HCT116 (cell line): ENCODE data around the gene RASGEF1C. TPM values are rescaled to one million over a fixed set of nuclear protein-coding genes. Genes with fewer than 3 reads are reported as not detected.

ENCODE experiments used
- ATAC-seq: fragments of 200-7000 bp; cut with Tn5 transposase; 2 replicates; pipeline ENCODE4 v1.9.1; 2020; ENCODE audit warnings: mild to moderate bottlenecking, moderate library complexity
- BruUV-seq: library from RNA; stranded (reverse); fragments of 400-500 nt; replicated peaks from 2 replicates; lab custom pipeline; 2021; lab: Mats Ljungman, UMichigan
- CTCF ChIA-PET: fragments of 300-600 bp; sonication (Branson Sonifier 250); formaldehyde crosslinking; loops from one replicate; lab custom pipeline; 2021; ENCODE audit warnings: antibody characterized with exemption; lab: Charles Lee
- POLR2A ChIA-PET: fragments of 300-600, 350-600 bp; sonication (Branson Sonifier 250); formaldehyde crosslinking; loops from one replicate; lab custom pipeline; 2021; ENCODE audit warnings: antibody characterized with exemption; lab: Charles Lee
- RAD21 ChIA-PET, 2 experiments: fragments of 300-600 bp; sonication (Branson Sonifier 250); formaldehyde crosslinking; loops; one replicate each; lab custom pipeline; 2023; ENCODE audit warnings: low total read pairs in 2 of 2; ENCODE audit not compliant: uncharacterized antibody in 2 of 2, unreplicated experiment in 2 of 2, low non-redundant PET in 1 of 2; lab: Charles Lee
- DNase-seq: peaks from one replicate; pipeline ENCODE4 v3.0.0-alpha.2; 2010; ENCODE audit warnings: low read depth, low spot score
- H2AFZ ChIP-seq: fragments of 200-600 bp; shearing (Covaris generic), sonication (generic); 2 replicates; pipeline ENCODE4 v1.6.1; 2017; ENCODE audit warnings: low read depth, mixed run types, mixed read lengths, antibody characterized with exemption, low read length; ENCODE audit not compliant: poor library complexity, severe bottlenecking
- H3K27ac ChIP-seq: 2 replicates; pipeline ENCODE4 v1.5.1; 2012; ENCODE audit warnings: low read depth, low read length
- H3K27me3 ChIP-seq: fragments of 200-600 bp; sonication (generic); 2 replicates; pipeline ENCODE4 v1.6.1; 2016; ENCODE audit warnings: mixed run types, low read length, mixed read lengths; ENCODE audit not compliant: insufficient read depth
- H3K36me3 ChIP-seq, 2 experiments: fragments of 200-500 bp in 1 of 2; fragments of 200-600 bp in 1 of 2; sonication (Bioruptor generic) in 1 of 2; sonication (generic) in 1 of 2; 2 replicates each; pipeline versions ENCODE4 v1.5.1 to v1.6.1; 2014 to 2016; ENCODE audit warnings: low read length in 2 of 2, inconsistent platforms in 1 of 2, mixed read lengths in 1 of 2, mixed run types in 1 of 2; ENCODE audit not compliant: insufficient read depth in 2 of 2, control insufficient read depth in 1 of 2
- H3K4me1 ChIP-seq, 2 experiments: fragments of 200-600 bp in 1 of 2; sonication (generic) in 1 of 2; 2 replicates each; pipeline versions ENCODE4 v1.5.1 to v1.6.1; 2012 to 2017; ENCODE audit warnings: low read length in 2 of 2, inconsistent platforms in 1 of 2, mild to moderate bottlenecking in 1 of 2, mixed read lengths in 1 of 2, mixed run types in 1 of 2, moderate library complexity in 1 of 2; ENCODE audit not compliant: insufficient read depth in 2 of 2, control insufficient read depth in 1 of 2
- H3K4me2 ChIP-seq: fragments of 200-600 bp; sonication (generic); 2 replicates; pipeline ENCODE4 v1.6.1; 2017; ENCODE audit warnings: mixed run types, low read length, mixed read lengths
- H3K4me3 ChIP-seq, 2 experiments: fragments of 200-600 bp in 1 of 2; sonication (generic) in 1 of 2; replicated peaks in 1 of 2; 2 replicates each; pipeline ENCODE4 v1.5.1; 2011 to 2016; ENCODE audit warnings: low read length in 2 of 2, control low read depth in 1 of 2, low read depth in 1 of 2, mild to moderate bottlenecking in 1 of 2, mixed read lengths in 1 of 2, mixed run types in 1 of 2
- H3K79me2 ChIP-seq: fragments of 200-600 bp; sonication (generic); 2 replicates; pipeline ENCODE4 v1.6.1; 2017; ENCODE audit warnings: mild to moderate bottlenecking, mixed run types, low read length, moderate library complexity, mixed read lengths; ENCODE audit not compliant: insufficient read depth
- H3K9ac ChIP-seq: fragments of 200-600 bp; sonication (generic); 2 replicates; pipeline ENCODE4 v1.6.1; 2016; ENCODE audit warnings: low read length, mixed read lengths
- H3K9me2 ChIP-seq: fragments of 200-600 bp; sonication (generic), shearing (Covaris generic); 2 replicates; pipeline ENCODE4 v1.6.1; 2017; ENCODE audit warnings: mixed run types, mild to moderate bottlenecking, moderate library complexity; ENCODE audit not compliant: insufficient read depth
- H3K9me3 ChIP-seq, 2 experiments: fragments of 200-500 bp in 1 of 2; fragments of 200-600 bp in 1 of 2; sonication (Bioruptor generic) in 1 of 2; sonication (generic) in 1 of 2; 2 replicates each; pipeline ENCODE4 v1.6.1; 2014 to 2017; ENCODE audit warnings: low read length in 2 of 2, mixed read lengths in 2 of 2, inconsistent platforms in 1 of 2, low read depth in 1 of 2, mild to moderate bottlenecking in 1 of 2, mixed run types in 1 of 2, moderate library complexity in 1 of 2; ENCODE audit not compliant: control insufficient read depth in 1 of 2, insufficient read depth in 1 of 2
- H4K20me1 ChIP-seq: fragments of 200-600 bp; sonication (generic), shearing (Covaris generic); 2 replicates; pipeline ENCODE4 v1.6.1; 2017; ENCODE audit warnings: mixed run types, mild to moderate bottlenecking, moderate library complexity; ENCODE audit not compliant: insufficient read depth
- ATF3 ChIP-seq: IDR thresholded peaks from 2 replicates; pipeline ENCODE4 v1.6.1; 2012
- CBX3 ChIP-seq: IDR thresholded peaks from 2 replicates; pipeline ENCODE4 v1.6.1; 2012; ENCODE audit warnings: low read depth
- CTCF ChIP-seq, 3 experiments: fragments of 200-600 bp in 1 of 3; sonication (generic) in 1 of 3; IDR thresholded peaks in 2 of 3; conservative IDR thresholded peaks in 1 of 3; 2 replicates each; pipeline ENCODE4 v1.5.1; 2012 to 2017; ENCODE audit warnings: low read depth in 2 of 3, low read length in 2 of 3, antibody characterized with exemption in 1 of 3, borderline replicate concordance in 1 of 3, control low read depth in 1 of 3, mild to moderate bottlenecking in 1 of 3, mixed read lengths in 1 of 3, mixed run types in 1 of 3, moderate library complexity in 1 of 3; ENCODE audit not compliant: insufficient read depth in 1 of 3
- EGR1 ChIP-seq: IDR thresholded peaks from 2 replicates; pipeline ENCODE4 v1.6.1; 2012; ENCODE audit warnings: low read depth
- EZH2phosphoT487 ChIP-seq: fragments of 200-600 bp; IDR thresholded peaks from 2 replicates; pipeline ENCODE4 v1.6.1; 2018; ENCODE audit warnings: antibody characterized with exemption, borderline replicate concordance
- FOSL1 ChIP-seq: IDR thresholded peaks from 2 replicates; pipeline ENCODE4 v1.6.1; 2012; ENCODE audit warnings: low read depth
- JUND ChIP-seq: IDR thresholded peaks from 2 replicates; pipeline ENCODE4 v1.6.1; 2012
- POLR2A ChIP-seq: IDR thresholded peaks from 2 replicates; pipeline ENCODE4 v1.7.0; 2011; ENCODE audit warnings: borderline replicate concordance; ENCODE audit not compliant: insufficient read depth, insufficient read length; ENCODE audit errors: extremely low read depth
- RAD21 ChIP-seq: IDR thresholded peaks from 2 replicates; pipeline ENCODE4 v1.6.1; 2012; ENCODE audit warnings: low read depth, mild to moderate bottlenecking
- SIN3A ChIP-seq: IDR thresholded peaks from 2 replicates; pipeline ENCODE4 v1.6.1; 2012; ENCODE audit warnings: low read depth
- SRF ChIP-seq: IDR thresholded peaks from 2 replicates; pipeline ENCODE4 v1.6.1; 2012; ENCODE audit warnings: low read depth
- YY1 ChIP-seq: IDR thresholded peaks from 2 replicates; pipeline ENCODE4 v1.6.1; 2011; ENCODE audit warnings: low read length, low read depth, moderate library complexity, mild to moderate bottlenecking; ENCODE audit not compliant: insufficient replicate concordance; ENCODE audit errors: extremely low read depth
- ZNF274 ChIP-seq: fragments of 200-500 bp; sonication (Bioruptor generic); IDR thresholded peaks from 2 replicates; pipeline ENCODE4 v1.6.1; 2014; ENCODE audit warnings: mild to moderate bottlenecking, low read depth, low read length, inconsistent platforms
- intact Hi-C: fragments of 100-400 bp; cut with micrococcal nuclease; formaldehyde crosslinking; loops from 2 replicates; pipeline ENCODE4 v1.10.0; 2022
- total RNA-seq: library from RNA; stranded (reverse); gene quantifications from one replicate; pipeline ENCODE4 v1.2.1, GENCODE V29; 2021; ENCODE audit not compliant: unreplicated experiment

The RASGEF1C gene
- total RNA-seq, 1 experiment from 2014 or later: 1.2 TPM

GRCh38 chr5:180059326-180059725 is 149.7 kb downstream of the RASGEF1C start (continued):
- no peak for TF ChIP-seq SIN3A
- TF ChIP-seq SRF: no peak
- TF ChIP-seq POLR2A: no peak
- no peak for TF ChIP-seq FOSL1

- no peaks in the 10 kb centered on the region for H4K20me1 ChIP-seq
- no peak overlapping the region for H3K9ac ChIP-seq
- no TSS peak for BruUV-seq
- intact Hi-C loops: no loop called here
- H3K9me3 ChIP-seq: no peaks in the 10 kb centered on the region
- ChIA-PET CTCF (no interaction called here), POLR2A (no interaction called here), RAD21 (no interaction called here)
- H3K36me3 ChIP-seq: no peaks in the 10 kb centered on the region
- ATAC-seq (no peak), DNase-seq (no peak)
- H3K27me3 ChIP-seq: no peaks in the 10 kb centered on the region
- H3K4me2 ChIP-seq: no peak overlapping the region
- no peak overlapping the region for H2AFZ ChIP-seq
- H3K4me1 ChIP-seq: peaks cover 0 to 10% of the 10 kb centered on the region in 2 experiments; a peak in 1 of 4 replicates
- H3K27ac ChIP-seq: no peak overlapping the region
- TF ChIP-seq RAD21 (no peak), ZNF274 (no peak), FOSL1 (no peak), POLR2A (no peak), EGR1 (no peak), SIN3A (no peak), EZH2phosphoT487 (no peak), CTCF (IDR thresholded peaks at IDR 0.05 in 2 of 3, conservative IDR thresholded peaks at IDR 0.05 in 1 of 3; ENCODE audit: borderline replicate concordance in 1 of 3, insufficient read depth in 1 of 3, low read depth in 2 of 3, low read length in 2 of 3) (no peak), ATF3 (no peak), YY1 (no peak), CBX3 (no peak), JUND (no peak)
- H3K4me3 ChIP-seq: no peak overlapping the region
- peaks cover 45% of the 10 kb centered on the region for H3K79me2 ChIP-seq
- no peaks in the 10 kb centered on the region for H3K9me2 ChIP-seq
Observed at GRCh38 chr5:180056153-180056552, 152.9 kb downstream of the RASGEF1C start.
